ENCODE measurements around the gene KRTAP5-10.
"Not testable (repeated sequence)": the region's sequence is repeated elsewhere in the genome, so short reads cannot be mapped to it uniquely, and the experiment has no call there.

KRTAP5-10 gene

DNA sequence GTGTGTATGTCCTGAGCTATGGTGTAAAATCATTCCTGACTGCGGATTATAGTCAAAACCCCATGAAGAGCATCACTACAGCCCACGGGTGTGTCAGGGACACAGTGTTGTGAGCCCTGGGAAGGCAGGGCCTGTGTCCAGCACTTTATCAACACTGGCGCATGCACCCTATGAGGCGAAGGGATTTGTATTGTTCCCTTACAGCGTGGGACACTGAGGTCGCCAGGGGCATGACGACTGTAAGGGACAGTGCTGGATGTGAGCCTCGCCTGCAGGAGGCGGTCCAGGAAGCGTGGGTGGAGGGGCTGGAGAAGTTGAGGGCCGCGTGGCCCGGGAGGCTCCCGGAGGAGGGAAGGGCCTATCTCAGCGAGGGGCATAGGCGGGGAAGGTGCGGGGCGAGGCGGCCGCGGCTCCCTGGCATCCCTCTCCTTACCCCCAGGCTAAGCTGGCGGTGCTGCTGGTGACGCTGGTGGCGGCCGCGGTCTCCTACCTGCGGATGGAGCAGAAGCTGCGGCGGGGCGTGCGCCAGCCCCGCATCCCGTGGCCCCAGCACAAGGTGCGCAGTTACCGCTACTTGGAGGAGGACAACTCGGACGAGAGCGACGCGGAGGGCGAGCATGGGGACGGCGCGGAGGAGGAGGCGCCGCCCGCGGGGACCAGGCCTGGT is 41.6 kb downstream of the KRTAP5-10 start:
- H3K27ac ChIP-seq; H3K9ac ChIP-seq; H3K36me3 ChIP-seq; H3K9me3 ChIP-seq (replicated peaks in 1 of 11); H3K4me1 ChIP-seq; H3K4me3 ChIP-seq; H4K20me1 ChIP-seq; H3K4me2 ChIP-seq; H3K27me3 ChIP-seq: not testable (repeated sequence)

DNA sequence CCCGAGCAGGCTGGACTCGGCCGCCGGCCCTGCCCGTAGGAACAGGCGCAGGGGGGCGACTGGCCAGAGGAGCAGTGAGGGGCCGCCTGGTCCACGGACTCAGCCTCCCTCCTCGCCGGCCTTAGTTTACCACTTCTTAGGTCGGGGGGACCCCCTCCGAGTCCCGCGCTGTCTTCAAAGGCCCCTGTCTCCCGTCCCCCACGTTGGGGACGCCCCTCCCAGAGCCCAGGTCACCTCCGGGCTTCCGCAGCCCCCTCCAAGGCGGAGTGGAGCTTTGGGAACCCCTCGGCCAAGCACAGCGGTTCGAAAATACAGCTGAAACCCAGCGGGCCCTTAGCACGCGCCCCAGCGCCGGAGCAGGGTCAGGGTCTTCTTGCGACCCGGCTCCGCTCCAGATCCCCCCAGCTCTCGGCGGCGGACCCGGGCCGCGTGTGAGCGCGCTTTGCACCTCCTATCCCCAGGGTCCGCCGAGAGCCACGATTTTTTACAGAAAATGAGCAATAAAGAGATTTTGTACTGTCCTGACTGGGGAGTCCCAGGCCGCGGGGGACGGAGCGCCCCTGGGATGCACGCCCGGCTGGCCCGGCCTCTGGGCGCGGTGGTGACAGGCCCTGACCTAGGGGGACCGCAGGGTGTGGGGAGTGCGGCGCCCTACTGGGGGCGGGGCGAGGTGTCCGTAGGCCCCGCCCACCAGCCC is 42.3 kb downstream of the KRTAP5-10 start:
- H3K27ac ChIP-seq; H4K20me1 ChIP-seq; H3K4me1 ChIP-seq; H3K9ac ChIP-seq; H3K4me3 ChIP-seq; H3K9me3 ChIP-seq (replicated peaks in 1 of 11); H3K4me2 ChIP-seq; H3K36me3 ChIP-seq; H3K27me3 ChIP-seq: not testable (repeated sequence)

GRCh38 chr11:71608272-71608671 is 42.9 kb downstream of the KRTAP5-10 start:
- H3K4me2 ChIP-seq; H3K4me1 ChIP-seq; H4K20me1 ChIP-seq; H3K27me3 ChIP-seq; H3K4me3 ChIP-seq; H3K36me3 ChIP-seq; H3K27ac ChIP-seq; H3K9me3 ChIP-seq (replicated peaks in 1 of 11); H3K9ac ChIP-seq: not testable (repeated sequence)

GRCh38 chr11:71611218-71611910 is 46.0 kb downstream of the KRTAP5-10 start:
- not testable (repeated sequence) for H3K36me3 ChIP-seq; H3K4me1 ChIP-seq; H3K27ac ChIP-seq; H4K20me1 ChIP-seq; H3K9ac ChIP-seq; H3K27me3 ChIP-seq; H3K9me3 ChIP-seq (replicated peaks in 1 of 11); H3K4me2 ChIP-seq; H3K4me3 ChIP-seq

- H3K27me3 ChIP-seq; H3K27ac ChIP-seq; H4K20me1 ChIP-seq; H3K9ac ChIP-seq; H3K9me3 ChIP-seq (replicated peaks in 1 of 11); H3K4me1 ChIP-seq; H3K4me3 ChIP-seq; H3K4me2 ChIP-seq; H3K36me3 ChIP-seq: not testable (repeated sequence)
These were observed 48.6 kb downstream of the KRTAP5-10 start for GRCh38 chr11:71613931-71614330.

DNA sequence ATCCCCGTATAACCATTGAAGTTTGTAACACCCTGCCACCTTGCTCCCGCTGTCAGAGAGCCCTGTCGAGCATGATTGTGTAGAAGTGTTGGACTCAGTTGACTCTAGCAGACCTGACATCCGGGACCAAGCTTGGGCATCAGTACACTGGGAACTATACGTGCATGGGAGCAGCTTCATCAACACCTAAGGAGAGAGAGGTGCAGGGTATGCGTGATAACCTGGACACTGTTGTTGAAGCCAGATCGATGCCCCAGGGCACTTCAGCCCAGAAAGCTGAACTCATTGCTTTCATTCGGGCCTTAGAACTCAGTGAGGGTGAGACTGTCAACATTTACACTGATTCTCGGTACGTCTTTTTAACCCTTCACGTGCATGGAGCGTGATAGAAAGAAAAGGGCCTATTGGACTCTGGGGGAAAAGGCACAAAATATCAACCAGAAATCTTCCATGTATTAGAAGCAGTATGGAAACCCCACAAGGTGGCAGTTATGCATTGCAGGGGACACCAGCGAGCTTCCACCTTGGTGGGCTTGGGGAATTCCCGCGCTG is 49.1 kb downstream of the KRTAP5-10 start:
- H3K4me1 ChIP-seq; H3K9ac ChIP-seq; H3K36me3 ChIP-seq; H3K4me3 ChIP-seq; H3K4me2 ChIP-seq; H4K20me1 ChIP-seq; H3K27ac ChIP-seq; H3K9me3 ChIP-seq (replicated peaks in 1 of 11); H3K27me3 ChIP-seq: not testable (repeated sequence)

DNA sequence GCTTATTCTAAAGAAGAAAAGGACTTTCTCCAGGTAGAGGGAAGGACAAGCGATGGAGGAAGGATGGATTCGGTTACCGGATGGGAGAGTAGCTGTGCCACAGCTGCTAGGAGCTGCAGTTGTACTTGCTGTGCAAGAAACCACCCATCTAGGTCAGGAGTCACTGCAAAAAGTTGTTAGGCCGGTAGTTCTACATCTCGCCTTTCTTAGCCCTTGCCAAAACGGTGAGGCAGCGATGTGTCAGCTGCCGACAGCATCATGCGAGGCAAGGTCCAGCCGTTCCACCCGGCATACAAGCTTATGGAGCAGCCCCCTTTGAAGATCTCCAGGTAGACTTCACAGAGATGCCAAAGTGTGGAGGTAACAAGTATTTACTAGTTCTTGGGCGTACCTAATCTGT is 49.6 kb downstream of the KRTAP5-10 start:
- not testable (repeated sequence) for H3K36me3 ChIP-seq; H4K20me1 ChIP-seq; H3K4me2 ChIP-seq; H3K4me1 ChIP-seq; H3K9ac ChIP-seq; H3K27me3 ChIP-seq; H3K27ac ChIP-seq; H3K4me3 ChIP-seq; H3K9me3 ChIP-seq (replicated peaks in 1 of 11)

Data from BLaER1 treated with 17β-estradiol and CSF1 and Interleukin-3, amounts not matched to agents 10 nM and 100 nM (cell line).